ENCODE data around the gene PLEKHA5. TPM values are rescaled to one million over a fixed set of nuclear protein-coding genes. Genes with fewer than 3 reads are reported as not detected.

PLEKHA5 gene
- total and polyA plus RNA-seq, 7 donors, result 0.52 to 3.3 (median 0.80) TPM

- TF ChIP-seq, protein P1, sequence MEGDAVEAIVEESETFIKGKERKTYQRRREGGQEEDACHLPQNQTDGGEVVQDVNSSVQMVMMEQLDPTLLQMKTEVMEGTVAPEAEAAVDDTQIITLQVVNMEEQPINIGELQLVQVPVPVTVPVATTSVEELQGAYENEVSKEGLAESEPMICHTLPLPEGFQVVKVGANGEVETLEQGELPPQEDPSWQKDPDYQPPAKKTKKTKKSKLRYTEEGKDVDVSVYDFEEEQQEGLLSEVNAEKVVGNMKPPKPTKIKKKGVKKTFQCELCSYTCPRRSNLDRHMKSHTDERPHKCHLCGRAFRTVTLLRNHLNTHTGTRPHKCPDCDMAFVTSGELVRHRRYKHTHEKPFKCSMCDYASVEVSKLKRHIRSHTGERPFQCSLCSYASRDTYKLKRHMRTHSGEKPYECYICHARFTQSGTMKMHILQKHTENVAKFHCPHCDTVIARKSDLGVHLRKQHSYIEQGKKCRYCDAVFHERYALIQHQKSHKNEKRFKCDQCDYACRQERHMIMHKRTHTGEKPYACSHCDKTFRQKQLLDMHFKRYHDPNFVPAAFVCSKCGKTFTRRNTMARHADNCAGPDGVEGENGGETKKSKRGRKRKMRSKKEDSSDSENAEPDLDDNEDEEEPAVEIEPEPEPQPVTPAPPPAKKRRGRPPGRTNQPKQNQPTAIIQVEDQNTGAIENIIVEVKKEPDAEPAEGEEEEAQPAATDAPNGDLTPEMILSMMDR (IDR thresholded peaks at IDR 0.05), result no peak
- ATAC-seq (no peak), DNase-seq (no peak)
- H3K27me3 ChIP-seq (ENCODE audit: insufficient read depth in 3 of 3, low read length in 2 of 3), result no peaks in the 10 kb centered on the region
- H3K36me3 ChIP-seq (ENCODE audit: insufficient read depth in 1 of 2, low read depth in 1 of 2), result no peaks in the 10 kb centered on the region
- H3K4me1 ChIP-seq, result no peaks in the 10 kb centered on the region
- WGBS, 3 donors, result 86 to 97% (median 95%) methylated on average over 1 of the region's 1 CpG
- H3K4me3 ChIP-seq, result no peak overlapping the region
- no peaks in the 10 kb centered on the region for H3K9me3 ChIP-seq
- no peak overlapping the region for H3K27ac ChIP-seq
- intact Hi-C loops (cut with DNase I), result no loop called here
Observed at GRCh38 chr12:19214020-19214419, 84.5 kb downstream of the PLEKHA5 start.

GRCh38 chr12:19215115-19215514 is 85.6 kb downstream of the PLEKHA5 start:
- ATAC-seq (no peak), DNase-seq (no peak)
- H3K4me1 ChIP-seq, result no peaks in the 10 kb centered on the region
- WGBS, 3 donors, result 83 to 90% (median 89%) methylated on average over 3 of the region's 3 CpGs
- no peaks in the 10 kb centered on the region for H3K36me3 ChIP-seq (ENCODE audit: insufficient read depth in 1 of 2, low read depth in 1 of 2)
- no peak overlapping the region for H3K4me3 ChIP-seq
- TF ChIP-seq, protein P1 (IDR thresholded peaks at IDR 0.05), result no peak
- intact Hi-C loops (cut with DNase I), result no loop called here
- H3K27me3 ChIP-seq (ENCODE audit: insufficient read depth in 3 of 3, low read length in 2 of 3), result no peaks in the 10 kb centered on the region
- H3K9me3 ChIP-seq, result no peaks in the 10 kb centered on the region
- H3K27ac ChIP-seq, result no peak overlapping the region

GRCh38 chr12:19217446-19217845 is 87.9 kb downstream of the PLEKHA5 start:
- no peak for ATAC-seq
- H3K27me3 ChIP-seq (ENCODE audit: insufficient read depth in 3 of 3, low read length in 2 of 3), result no peaks in the 10 kb centered on the region
- no peaks in the 10 kb centered on the region for H3K4me1 ChIP-seq
- no peaks in the 10 kb centered on the region for H3K9me3 ChIP-seq
- no peak for DNase-seq
- 89 to 92% (median 90%) methylated on average over 3 of the region's 3 CpGs for WGBS, 3 donors
- no peak overlapping the region for H3K4me3 ChIP-seq
- intact Hi-C loops (cut with DNase I), result no loop called here
- no peaks in the 10 kb centered on the region for H3K36me3 ChIP-seq (ENCODE audit: insufficient read depth in 1 of 2, low read depth in 1 of 2)
- no peak overlapping the region for H3K27ac ChIP-seq
- TF ChIP-seq, protein P1 (IDR thresholded peaks at IDR 0.05), result no peak

DNA sequence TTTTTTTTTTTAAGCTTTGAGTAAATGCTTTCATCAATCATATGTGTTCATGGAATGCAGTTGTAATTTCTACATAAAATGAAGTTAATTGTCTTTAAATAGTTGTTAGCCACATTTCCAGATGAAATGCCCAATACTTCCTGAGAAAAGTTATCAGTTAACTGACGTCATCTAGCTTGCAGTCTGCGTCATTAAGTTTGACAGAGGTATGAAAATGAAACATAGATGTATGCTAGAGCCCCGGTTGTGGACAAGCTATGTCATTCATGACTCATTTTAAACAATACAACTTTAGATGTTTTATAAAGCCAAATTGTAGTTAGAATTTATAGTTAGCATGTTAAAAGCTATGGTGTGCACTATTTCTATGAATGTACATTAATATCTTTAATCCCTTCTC is 90.7 kb downstream of the PLEKHA5 start:
- intact Hi-C loops (cut with DNase I), result no loop called here
- no peaks in the 10 kb centered on the region for H3K9me3 ChIP-seq
- 87 to 92% (median 88%) methylated on average over 3 of the region's 3 CpGs for WGBS, 3 donors
- H3K4me1 ChIP-seq, result no peaks in the 10 kb centered on the region
- ATAC-seq, result no peak
- H3K27ac ChIP-seq, result no peak overlapping the region
- TF ChIP-seq, protein P1 (IDR thresholded peaks at IDR 0.05), result no peak
- no peak overlapping the region for H3K4me3 ChIP-seq
- no peaks in the 10 kb centered on the region for H3K36me3 ChIP-seq (ENCODE audit: insufficient read depth in 1 of 2, low read depth in 1 of 2)
- no peaks in the 10 kb centered on the region for H3K27me3 ChIP-seq (ENCODE audit: insufficient read depth in 3 of 3, low read length in 2 of 3)
- DNase-seq, result no peak

DNA sequence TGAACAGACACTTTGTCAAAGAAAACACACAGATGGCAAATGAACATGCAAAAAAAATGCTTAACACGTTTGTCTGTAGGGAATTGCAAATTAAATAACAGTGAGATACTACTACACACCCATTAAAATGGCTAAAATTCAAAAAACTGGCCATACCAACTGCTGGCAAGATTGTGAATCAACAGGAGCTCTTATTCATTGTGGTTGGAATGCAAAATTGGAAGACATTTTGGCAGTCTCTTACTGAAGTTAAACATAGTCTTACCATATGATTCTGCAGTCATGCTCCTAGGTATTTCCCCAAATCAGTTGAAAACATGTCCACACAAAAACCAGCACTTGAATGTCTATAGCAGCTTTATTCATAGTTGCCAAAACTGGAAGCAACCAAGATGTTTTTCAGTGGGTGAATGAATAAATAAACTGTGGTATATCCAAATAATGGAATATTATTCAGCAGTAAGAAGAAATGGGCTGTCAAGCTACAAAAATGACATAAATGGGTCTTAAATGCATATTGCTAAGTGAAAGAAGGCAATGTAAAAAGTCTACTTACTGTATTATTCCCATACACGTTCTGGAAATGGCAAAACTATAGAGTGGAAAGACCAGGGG is 91.4 kb downstream of the PLEKHA5 start:
- H3K9me3 ChIP-seq, result no peaks in the 10 kb centered on the region
- H3K4me3 ChIP-seq, result no peak overlapping the region
- intact Hi-C loops (cut with DNase I), result no loop called here
- DNase-seq (no peak), ATAC-seq (no peak)
- H3K36me3 ChIP-seq (ENCODE audit: insufficient read depth in 1 of 2, low read depth in 1 of 2), result no peaks in the 10 kb centered on the region
- H3K27me3 ChIP-seq (ENCODE audit: insufficient read depth in 3 of 3, low read length in 2 of 3), result no peaks in the 10 kb centered on the region
- 83 to 95% (median 88%) methylated on average over 2 of the region's 2 CpGs for WGBS, 3 donors
- H3K4me1 ChIP-seq, result no peaks in the 10 kb centered on the region
- no peak overlapping the region for H3K27ac ChIP-seq
- TF ChIP-seq, protein P1 (IDR thresholded peaks at IDR 0.05), result no peak
